Inflammatory macrophage treated with lipopolysaccharide for 4 hours (primary cell): ENCODE results near the gene RNU2-63P.
"Not testable (repeated sequence)": the region's sequence is repeated elsewhere in the genome, so short reads cannot be mapped to it uniquely, and the experiment has no call there.

Experiments
- DNase-seq: peaks from one replicate; pipeline ENCODE4 v3.0.0-alpha.2; 2020

Gene RNU2-63P

DNA sequence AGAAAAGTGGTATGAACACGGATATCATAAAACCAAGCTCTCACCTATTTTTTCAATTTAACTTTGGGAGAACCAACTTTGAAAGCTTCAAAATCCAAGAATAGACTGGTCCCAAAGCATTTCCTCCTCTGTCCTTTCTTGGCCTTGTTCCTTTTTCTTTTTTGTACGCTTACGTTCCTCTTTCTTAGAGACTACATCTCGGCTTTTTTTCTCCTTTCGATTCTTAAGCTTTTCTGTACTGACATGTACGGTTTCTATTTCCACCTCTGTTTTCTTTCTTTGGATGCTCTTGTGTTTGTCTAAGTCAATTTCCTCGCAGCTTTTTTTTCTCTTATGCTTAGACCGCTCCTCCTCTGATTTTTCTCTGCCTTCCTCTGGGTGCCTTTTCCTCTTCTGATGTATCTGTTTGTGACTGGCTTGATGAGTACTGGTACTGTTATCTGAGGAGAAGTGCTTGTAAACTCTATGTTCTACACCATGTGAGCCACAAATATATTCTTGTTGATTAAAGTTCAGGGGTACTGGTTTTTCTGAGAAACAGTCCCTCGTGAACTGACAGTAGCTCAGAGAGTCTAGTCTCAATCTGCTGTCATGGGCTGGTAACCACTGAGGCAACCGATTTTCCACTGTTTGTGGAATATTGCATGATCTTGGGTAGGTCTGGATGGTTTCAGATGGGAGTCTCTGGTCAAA is 11.5 kb upstream of the RNU2-63P start:
- peak; percentile 66 for DNase-seq

DNA sequence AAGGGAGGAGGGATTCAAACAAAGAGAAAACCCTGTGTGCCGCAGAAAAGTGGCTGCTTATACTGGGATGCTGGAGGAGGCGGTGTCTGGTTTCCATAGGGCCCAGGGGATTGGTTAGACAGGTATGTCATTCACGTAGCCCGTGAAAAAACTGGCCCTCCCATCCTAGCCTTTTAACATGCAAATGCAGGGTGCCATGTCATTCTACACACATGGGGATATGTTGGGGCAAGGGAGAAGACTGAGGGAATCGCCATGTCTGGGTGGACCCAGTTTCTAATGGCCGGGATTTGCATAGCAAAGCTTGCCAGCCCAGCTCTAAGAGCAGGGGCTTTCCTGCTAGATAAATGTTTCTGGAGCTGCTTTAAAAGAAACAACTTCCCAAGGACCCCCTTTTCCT is 8.2 kb upstream of the RNU2-63P start:
- DNase-seq: no peak

DNA sequence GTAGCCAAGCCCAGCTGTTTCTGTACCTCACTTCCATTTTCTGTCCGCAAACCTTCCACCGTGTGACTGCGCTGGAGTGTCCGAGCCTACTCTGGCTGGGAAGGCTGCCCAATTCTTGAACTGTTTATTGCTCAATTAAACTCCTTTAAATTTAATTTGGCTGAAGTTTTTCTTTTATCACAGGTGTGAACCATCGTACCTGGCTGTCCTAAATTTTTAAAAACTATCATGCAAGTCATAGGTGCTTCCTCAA is 6.2 kb upstream of the RNU2-63P start:
- DNase-seq: no peak

DNA sequence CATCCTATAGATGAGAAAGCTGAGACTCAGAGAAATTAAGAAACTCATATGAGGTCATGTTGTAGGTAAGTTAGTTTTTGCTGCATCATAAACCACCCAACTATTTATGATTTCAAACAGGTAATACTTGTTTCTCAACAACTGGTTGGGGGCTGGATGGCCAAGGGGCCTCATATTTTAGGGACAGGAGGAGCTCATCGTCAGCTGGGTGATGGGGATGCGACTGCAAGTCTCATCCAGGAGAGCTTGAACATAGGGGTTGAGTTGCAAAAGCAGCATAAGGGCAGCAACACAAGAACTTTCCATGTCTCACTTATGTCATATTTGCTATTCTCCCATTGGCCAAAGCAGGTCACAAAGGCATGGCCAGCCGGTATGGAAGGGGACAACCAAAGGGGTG is 3.6 kb upstream of the RNU2-63P start:
- no peak for DNase-seq

DNA sequence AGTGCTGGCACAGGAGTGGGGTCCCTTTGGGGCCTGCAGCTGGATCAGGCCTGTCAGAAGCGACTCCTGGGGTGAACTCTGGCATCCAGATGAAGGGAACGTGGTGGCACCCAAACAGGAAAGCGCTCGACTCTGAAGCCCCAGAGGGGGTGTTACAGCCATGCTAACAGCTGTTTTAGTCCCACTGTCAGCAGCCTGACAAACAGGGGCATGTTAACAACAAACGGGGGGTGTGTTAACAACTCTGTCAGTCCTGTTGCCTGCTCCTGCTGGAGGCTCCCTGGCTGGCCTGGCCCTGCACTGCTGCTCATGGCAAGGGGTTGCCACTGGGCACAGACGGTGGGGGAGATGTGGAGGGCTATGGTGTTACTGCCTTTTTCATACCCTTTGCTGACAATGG is 2.6 kb upstream of the RNU2-63P start:
- no peak for DNase-seq

DNA sequence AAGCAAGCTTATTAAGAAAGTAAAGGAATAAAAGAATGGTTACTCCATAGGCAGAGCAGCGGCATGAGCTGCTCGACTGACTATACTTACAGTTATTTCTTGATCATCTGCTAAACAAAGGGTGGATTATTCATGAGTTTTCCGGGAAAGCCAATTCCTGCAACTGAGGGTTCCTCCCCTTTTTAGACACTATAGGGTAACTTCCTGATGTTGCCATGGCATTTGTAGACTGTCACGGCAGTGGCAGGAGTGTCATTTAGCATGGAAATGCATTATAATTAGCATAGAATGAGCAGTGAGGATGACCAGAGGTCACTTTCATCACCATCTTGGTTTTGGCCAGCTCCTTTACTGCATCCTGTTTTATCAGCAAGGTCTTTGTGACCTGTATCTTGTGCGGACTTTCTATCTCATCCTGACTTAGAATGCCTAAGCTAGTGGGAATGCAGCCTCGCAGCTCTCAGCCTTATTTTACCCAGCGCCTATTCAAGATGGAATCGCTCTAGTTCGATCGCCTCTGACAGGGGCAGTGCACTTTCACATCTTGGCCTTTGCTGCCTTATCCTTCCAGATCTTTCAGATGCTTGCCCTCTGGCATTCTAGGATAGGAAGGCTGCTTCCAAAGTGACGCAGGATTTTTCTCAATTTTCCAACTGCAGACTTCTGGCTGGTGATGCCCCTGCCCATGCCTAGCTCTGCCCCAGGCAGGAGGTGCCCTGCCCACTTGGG is 1.9 kb upstream of the RNU2-63P start:
- not testable (repeated sequence) for DNase-seq

DNA sequence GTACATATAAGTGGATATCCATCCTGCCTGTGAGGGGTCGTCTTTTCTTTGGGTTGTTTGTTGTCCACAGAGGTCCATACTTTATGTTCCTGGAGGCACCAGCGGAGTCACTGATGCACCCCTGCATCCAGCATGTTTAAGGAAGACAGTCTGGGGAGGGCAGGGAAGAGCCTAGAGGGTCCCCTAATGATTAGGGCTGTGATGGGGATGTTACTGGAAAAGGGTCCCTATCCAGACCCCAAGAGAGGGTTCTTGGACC is 1.4 kb upstream of the RNU2-63P start:
- not testable (repeated sequence) for DNase-seq

DNA sequence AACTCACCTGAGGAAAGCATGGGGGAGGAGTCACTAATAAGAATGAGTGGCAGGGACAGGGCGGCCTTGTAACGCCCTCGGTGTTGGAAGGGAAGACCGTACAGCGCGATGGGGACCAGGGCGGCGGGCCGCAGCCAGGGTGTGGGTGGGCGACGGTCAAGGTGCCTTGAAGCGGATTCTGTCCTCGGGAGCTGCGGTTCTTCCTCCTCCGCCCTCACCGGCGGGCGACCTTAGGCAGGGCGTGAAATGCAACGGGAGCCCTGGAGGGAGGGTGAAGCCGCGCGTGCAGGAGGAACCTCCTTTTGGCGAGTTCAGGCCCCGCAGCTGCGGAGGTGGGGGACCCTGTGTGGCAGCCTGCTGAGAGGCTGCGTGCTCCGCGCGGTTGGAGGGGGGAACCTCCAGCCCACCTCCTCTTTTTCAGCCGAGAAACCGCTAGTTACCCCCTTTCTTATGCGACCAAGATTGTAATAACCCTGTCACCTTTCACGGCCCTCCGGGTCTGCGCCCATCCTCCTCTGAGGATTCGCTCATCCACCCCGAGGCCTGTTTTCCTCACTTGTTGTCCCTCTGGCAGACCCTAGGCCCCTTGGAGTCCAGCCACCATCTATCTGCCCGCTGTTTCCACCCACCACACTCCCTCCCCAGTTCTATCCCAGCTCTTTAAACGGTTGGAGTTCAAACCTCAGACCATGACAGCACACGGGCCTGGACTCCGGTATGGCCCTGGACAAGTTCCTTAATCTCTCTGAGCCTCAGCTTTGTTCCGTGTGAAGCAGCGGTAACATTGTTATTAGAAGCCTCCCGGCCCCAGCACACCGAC is 823 bp upstream of the RNU2-63P start:
- DNase-seq: peak; percentile 11

DNA sequence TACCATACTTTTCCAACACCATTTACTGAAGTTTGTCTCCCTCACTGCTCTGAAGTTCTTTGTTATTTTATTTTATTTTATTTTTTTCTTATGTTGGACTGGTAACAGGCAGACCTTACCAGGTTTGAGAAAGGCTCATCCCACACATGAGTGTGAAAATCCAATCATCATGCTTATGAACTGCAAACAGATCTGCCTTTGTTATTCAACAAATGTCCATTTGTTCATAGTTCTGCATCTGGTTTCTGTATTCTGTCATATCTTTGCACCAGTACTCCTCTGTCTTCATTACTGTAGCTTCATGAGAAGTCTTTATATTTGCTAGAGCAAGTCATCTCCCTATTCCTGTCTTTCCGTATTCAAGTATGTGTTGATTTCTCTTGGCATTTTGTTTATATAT is 5.3 kb downstream of the RNU2-63P start:
- DNase-seq: no peak

DNA sequence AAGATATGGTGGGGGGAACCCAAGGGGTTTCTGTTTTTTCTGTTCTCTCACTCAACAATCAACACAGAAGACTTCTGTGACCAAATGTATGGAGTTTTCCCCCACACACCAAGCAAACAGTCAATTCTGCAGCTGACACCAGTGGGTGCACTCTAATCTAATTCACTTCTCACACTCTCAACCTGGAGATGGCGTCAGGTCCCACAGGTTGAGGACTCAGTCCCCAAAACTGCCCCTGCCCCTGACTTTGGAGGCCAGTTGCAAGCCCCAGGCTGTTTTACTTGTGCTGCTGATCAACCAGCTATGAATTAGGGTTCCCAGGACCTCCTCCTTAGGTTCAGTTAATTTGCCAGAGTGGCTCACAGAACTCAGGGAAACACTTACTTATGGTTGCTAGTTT is 6.2 kb downstream of the RNU2-63P start:
- DNase-seq: no peak

DNA sequence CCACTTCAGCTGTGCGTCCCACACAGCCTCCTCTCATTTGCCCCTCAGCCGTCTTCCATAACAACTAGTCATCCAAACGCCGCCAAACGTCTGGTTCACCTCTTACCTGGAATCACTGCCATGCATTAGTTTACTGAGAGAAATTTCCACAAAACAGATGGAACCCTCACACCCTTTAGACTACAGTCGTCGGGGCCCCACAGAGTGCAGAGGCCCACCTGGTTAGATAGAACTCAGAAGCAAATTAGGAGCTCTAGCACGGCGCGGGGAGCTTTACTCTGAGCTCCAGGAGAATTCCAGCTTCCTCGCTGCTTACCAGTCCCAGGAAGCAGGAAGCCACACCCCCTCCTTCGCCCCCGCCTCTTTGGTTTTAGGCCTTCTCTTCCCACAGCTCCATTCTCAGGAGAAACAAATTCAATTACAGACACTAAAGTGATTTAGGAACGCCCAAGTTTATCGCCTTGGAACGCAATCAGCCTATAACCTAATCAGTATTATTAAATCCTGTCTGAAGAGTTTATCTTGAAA is 9.4 kb downstream of the RNU2-63P start:
- no peak for DNase-seq

DNA sequence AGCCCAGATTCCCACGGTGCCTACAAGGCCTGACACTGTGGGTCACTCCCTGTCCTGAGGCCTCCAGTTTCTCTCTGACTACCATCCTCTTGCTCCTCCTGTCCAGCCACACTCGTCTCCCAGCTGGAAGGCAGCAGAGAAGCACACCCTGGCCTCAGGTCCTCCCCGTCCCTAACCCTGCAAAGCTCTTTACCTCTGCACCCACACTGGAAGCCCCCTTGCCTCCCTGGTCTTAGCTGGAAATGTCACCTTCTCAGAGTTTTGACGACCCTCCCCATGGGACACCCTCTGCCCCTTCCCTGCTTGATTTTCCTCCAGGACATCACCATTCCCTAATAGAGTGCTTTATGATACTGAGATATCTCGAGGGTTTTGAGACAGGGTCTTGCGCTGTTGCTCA is 10.6 kb downstream of the RNU2-63P start:
- no peak for DNase-seq

DNA sequence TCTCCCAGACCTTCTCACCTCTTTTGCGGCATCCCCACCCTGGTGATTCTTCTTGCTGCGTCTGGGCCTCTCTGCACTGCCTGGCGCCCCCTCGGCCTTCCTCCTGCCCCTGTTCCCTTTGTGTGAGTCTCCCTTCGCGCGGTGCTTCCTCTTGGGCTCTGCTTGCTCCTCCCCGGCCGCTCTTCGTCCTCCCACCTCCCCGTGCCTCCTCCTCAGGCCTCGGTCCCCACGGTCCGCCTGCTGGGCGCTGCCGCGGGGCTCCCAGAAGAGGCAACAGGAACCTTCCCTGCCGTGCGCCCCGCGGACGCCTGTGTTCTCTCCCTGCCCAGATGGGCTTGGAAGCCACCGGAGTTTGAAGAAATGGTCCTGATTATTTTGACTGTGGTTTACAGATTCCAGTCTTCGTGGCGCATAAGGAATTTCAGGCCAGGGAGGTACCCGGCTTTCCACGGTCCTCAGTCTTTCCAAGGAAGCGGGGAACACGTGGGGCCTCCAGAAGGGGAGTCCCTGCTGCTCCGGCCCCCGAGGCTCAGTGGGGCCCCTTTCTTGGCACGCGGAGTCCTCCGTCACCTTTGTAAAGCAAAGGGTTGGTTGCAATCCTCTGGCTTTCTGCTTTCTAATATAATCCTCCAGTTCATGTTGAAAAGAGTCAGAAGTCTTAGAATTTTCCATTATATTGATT is 13.1 kb downstream of the RNU2-63P start:
- DNase-seq: no peak

DNA sequence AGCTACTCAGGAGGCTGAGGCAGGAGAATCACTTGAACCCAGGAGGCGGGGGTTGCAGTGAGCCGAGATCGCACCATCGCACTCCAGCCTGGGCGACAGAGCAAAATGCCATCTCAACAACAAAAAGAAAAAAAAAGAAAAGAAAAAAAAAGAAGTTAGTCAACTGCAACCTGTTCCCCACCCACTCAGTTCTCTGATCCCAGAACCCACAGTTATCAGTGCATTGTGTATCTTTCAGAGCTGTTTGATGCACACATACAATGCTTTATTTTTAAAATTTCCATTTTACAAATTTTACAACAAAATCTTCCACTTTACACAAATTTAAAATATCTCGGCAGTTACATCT is 14.0 kb downstream of the RNU2-63P start:
- DNase-seq: no peak

DNA sequence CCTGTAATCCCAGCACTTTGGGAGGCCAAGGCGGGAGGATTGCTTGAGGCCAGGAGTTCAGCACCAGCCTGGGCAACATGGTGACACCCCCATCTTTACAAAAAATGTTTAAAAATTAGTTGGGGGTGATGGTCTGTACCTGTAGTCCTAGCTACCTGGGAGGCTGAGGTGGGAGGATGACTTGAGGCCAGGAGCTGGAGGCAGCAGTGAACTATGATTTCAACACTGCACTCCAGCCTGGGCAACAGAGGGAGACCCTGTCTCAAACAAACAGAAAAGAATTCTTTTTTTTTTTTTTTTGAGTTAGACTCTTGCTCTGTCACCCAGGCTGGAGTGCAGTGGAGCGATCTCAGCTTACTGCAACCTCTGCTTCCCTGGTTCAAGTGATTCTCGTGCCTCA is 15.9 kb downstream of the RNU2-63P start:
- not testable (repeated sequence) for DNase-seq

DNA sequence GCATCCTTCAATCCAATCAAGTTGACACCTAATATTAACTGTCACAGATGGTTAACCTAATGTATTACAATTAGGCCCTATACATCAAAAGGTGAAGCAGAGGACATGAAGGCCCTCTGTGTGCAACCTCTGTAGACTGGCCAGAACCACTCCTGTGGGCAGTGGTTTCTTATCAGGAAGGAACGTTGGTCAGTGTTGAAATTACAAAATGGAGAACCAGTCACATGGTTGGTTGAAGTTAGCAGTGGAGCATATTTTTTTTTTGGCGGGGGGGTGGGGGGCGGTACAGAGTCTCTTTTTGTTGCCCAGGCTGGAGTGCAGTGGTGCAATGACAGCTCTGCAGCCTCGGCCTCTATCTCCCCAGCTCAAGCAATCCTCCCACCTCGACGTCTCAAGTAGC is 19.8 kb downstream of the RNU2-63P start:
- no peak for DNase-seq

DNA sequence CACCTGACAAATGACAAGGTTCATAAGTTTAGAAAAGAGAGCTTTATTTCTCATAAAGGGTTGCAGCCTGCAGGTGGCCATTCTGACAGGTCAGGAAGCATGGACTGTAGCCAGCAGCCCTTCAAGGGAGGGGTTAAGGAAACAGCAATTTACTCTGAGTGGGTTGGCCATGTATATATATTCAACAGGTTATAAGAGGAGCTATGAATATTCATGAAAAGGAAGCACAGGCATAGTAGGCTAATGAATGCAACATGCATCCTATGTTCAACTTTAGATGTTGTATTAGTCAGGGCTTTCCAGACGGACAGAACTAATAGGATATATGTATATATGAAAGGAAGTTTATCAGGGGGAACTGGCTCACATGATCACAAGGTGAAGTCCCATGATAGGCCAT is 20.6 kb downstream of the RNU2-63P start:
- no peak for DNase-seq

DNA sequence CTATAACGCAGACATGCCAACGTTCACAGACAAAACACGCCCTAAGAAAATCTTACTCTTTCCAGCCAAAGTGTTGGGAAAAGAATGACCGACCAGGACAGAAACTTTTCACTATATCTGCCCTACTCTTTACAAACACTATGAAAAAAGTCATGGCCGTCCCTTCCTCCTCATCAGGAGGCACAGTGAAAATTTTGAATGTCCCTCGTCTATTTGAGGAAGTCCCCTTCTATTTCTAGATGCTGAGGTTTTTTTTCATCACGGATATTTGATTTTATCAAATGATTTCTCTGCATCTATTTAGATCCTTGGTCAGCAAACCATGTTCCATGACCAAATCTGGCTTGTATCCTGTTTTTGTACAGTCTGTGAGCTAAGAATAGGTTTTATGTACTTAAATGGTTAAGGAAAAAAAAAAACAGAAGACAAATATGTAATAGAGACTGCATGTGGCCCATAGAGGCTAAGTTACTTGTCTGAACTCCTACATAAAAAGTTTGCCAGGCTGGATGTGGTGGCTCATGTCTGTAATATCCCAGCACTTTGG is 22.0 kb downstream of the RNU2-63P start:
- DNase-seq: not testable (repeated sequence)

DNA sequence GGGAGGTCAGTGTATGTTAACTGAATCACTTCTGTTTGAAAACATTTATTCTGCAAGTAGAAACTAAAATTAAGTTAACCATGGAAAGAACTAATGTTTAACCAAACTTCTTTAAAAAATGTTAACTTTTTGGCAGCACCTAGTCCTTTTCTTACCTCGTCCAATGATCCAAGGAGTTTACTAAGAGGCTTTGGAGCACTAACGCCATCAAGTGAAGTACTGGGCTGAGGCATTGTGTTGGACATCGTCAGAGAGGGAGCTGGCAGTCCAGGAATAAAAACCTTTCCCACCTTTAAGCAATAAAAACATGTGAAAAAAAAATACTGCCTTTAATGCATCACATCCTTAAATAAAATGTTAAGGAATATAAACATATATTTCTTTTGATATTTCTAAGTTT is 23.8 kb downstream of the RNU2-63P start:
- DNase-seq: not testable (repeated sequence)

DNA sequence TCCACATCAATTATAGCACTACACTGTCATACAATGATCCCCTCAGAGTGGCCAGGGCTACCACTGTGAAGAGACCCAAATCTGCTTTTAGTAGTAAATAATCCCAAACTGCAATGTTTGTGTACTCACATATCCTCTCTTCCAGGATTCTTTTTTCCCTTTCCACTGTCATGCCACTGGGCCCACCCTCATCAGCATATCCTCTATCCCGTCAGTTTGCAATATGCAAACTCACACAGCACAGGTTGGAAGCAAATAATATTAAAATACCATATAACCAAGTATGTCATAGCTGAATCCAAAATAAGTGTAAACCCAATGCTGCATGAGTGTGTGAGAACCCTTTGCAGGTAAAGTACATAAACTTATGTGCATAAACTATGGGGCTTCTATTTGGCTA is 28.9 kb downstream of the RNU2-63P start:
- DNase-seq: not testable (repeated sequence)

DNA sequence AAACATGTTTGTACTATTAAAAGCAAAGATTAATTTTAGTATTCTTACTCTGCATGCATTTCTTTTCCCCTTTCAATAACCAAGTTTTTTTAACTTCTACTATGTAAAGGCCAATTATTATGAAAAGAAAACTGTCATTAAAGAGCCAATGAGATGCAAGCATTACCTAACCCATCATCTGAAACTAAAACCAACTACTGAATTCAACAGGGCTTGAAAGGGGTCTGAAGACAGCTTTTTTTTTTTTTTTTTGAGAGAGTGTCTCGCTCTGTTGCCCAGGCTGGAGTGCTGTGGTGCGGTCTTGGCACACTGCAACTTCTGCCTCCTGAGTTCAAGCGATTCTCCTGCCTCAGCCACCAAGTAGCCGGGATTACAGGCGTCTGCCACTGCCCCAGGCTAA is 30.4 kb downstream of the RNU2-63P start:
- DNase-seq: not testable (repeated sequence)

DNA sequence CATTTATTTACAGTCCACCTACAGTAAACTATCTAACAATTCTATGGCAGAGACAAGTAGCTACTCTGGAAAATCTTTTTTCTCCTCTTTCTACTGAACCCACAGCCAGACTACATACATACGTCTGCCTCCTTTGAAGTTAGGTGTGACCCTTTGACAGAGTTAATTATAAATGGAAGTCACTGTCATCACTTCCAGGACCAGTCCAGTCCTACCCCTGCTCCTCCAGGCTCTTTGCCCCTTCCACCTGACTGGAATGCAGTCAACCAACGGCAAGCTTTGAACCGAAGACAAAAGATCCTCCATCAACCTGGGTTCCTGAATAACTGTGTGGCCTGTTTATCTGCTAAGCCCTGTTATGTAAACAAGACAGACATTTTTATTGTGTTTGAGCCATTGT is 35.2 kb downstream of the RNU2-63P start:
- DNase-seq: not testable (repeated sequence)

DNA sequence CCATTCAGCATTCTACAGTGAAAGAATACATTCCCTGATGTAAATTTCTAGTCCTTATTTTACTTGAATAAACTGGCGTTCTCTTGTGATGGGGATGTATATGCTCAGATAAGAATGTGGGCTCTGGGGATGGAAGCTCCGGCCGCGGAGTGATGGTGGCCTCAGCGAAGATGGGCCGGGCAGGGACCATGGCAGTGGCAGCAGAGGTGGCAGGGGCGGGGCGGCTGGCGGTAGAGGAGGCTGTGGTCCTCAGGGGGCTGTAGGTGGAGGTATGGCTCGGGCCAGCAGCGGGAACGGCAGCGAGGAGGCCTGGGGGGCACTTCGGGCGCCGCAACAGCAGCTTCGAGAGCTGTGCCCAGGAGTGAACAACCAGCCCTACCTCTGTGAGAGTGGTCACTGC is 44.0 kb downstream of the RNU2-63P start:
- DNase-seq: not testable (repeated sequence)
